Loucy (cell line): ENCODE measurements around the gene LGR4.

Experiments
- CTCF ChIP-seq: fragments of 200-600 bp; sonication (generic); conservative IDR thresholded peaks from 2 replicates; pipeline ENCODE4 v1.5.1; 2014; ENCODE audit warnings: mild to moderate bottlenecking, antibody characterized with exemption, low read length
- EZH2phosphoT487 ChIP-seq: fragments of 200-600 bp; IDR thresholded peaks from 2 replicates; pipeline ENCODE4 v1.6.1; 2018; ENCODE audit warnings: antibody characterized with exemption, mild to moderate bottlenecking, moderate library complexity, borderline replicate concordance

DNA sequence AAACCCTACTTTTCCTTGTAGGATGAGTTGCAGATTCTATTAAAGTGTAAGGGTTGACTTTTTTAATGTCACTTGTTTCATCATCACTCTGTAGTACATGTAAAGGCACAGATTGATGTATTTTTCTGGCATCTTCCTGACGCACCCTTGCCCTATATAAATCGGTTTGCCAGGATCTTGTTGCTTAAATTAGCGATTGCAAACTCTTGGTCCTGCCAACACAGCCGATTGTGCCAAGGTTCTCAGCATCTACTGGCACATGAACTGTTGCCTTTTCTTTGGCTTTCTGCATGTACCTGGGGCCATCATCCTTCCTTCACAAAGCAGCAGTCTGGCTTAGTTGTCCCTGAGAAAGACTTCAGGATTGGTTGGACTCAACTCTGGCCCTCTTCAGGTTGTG lies 41.5 kb upstream of the LGR4 start:
- no peak for TF ChIP-seq CTCF
- no peak for TF ChIP-seq EZH2phosphoT487
